D721Med (cell line): ENCODE measurements around the gene SRP9.

Source experiments
- DNase-seq: peaks from one replicate; pipeline ENCODE4 v3.0.0; 2011; ENCODE audit warnings: low spot score; ENCODE audit not compliant: insufficient read length
- FAIRE-seq: peaks from 2 replicates; lab custom pipeline; 2011; peaks lifted over from hg19 to GRCh38; lab: Jason Lieb, UNC
- TF ChIP-seq, protein P1 (sequence below): IDR thresholded peaks from 2 replicates; pipeline ENCODE4 v1.5.1; 2012; ENCODE audit warnings: mild to moderate bottlenecking, control low read depth; ENCODE audit not compliant: insufficient read depth; ENCODE audit errors: missing control alignments

The SRP9 gene, protein sequence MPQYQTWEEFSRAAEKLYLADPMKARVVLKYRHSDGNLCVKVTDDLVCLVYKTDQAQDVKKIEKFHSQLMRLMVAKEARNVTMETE

DNA sequence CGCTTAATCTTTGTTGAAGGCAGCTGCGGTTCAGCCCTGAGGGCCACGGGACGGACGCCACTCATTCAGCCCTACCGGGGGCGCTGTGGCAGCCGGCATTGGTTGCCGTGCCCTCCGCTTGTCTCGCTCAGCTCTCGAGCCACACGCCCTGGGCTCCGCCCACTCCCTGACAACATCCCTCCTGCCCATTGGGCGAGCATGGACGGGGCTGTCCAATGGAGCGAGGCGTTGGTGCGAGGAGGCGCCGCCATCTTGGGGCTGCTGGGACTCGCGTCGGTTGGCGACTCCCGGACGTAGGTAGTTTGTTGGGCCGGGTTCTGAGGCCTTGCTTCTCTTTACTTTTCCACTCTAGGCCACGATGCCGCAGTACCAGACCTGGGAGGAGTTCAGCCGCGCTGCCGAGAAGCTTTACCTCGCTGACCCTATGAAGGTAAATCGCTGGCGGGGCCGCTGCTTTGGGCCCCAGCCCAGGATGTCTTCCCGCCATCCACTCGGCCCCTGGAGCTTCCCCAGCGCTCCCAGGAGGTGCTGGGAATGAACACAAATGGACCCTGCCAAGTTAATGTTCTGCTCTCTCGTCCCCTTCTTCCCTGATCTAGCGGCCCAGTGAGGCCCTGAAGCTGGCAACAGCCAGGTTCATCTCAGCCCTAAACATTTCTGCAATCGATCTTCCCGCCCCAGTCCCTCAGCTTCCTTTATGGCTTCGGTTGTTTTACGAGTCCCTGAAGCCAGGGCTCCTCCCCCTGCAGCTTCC, at the start of gene SRP9:
SRP9 (plus strand) TSS at position 244 of the 754 bp plus-strand sequence; CDS start at position 359, 115 bp downstream.
- TF ChIP-seq, protein P1, sequence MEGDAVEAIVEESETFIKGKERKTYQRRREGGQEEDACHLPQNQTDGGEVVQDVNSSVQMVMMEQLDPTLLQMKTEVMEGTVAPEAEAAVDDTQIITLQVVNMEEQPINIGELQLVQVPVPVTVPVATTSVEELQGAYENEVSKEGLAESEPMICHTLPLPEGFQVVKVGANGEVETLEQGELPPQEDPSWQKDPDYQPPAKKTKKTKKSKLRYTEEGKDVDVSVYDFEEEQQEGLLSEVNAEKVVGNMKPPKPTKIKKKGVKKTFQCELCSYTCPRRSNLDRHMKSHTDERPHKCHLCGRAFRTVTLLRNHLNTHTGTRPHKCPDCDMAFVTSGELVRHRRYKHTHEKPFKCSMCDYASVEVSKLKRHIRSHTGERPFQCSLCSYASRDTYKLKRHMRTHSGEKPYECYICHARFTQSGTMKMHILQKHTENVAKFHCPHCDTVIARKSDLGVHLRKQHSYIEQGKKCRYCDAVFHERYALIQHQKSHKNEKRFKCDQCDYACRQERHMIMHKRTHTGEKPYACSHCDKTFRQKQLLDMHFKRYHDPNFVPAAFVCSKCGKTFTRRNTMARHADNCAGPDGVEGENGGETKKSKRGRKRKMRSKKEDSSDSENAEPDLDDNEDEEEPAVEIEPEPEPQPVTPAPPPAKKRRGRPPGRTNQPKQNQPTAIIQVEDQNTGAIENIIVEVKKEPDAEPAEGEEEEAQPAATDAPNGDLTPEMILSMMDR: peak; percentile 97
- no peak for DNase-seq
- peak; percentile 94 for FAIRE-seq

DNA sequence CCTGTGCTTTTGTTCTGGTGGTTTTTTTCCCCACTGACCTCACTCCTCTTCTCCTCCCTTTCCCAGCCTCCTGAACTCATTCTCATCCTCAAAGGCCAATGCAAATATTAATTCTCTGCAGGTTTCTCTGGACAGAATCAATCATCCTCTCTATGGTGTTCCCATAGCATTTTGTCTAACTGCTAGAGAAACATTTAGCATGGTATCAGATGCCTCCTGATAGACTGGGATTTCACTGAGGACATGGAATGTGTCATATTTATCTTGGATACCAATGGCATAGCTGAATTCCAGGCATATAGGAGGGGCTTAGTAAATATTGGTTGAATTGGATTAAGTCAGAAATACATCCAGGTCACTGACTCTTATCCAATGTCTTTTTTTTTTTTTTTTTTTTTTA, 46.1 kb upstream of the SRP9 start:
- DNase-seq (no peak), FAIRE-seq (no peak)
- TF ChIP-seq, protein P1: no peak

DNA sequence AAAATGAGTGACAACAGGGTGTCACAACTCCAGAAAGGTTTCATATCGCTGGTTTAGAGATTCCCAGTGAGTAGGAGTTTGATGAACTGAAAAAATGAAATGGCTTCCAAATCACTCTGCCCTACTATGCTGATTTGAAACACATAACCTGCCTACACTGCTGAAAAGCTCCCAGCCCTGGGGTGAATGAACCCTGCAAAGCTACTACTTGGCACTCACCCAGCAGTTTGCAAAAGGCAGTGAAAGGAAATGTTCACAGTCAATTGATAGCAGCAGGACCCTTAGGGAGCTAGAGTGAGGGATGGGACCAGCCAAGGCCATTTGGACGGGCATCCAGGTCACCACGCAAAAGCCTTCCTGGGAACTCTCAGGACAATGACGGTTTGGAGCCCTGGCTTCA, 44.4 kb upstream of the SRP9 start:
- DNase-seq (no peak), FAIRE-seq (no peak)
- TF ChIP-seq, protein P1: no peak

DNA sequence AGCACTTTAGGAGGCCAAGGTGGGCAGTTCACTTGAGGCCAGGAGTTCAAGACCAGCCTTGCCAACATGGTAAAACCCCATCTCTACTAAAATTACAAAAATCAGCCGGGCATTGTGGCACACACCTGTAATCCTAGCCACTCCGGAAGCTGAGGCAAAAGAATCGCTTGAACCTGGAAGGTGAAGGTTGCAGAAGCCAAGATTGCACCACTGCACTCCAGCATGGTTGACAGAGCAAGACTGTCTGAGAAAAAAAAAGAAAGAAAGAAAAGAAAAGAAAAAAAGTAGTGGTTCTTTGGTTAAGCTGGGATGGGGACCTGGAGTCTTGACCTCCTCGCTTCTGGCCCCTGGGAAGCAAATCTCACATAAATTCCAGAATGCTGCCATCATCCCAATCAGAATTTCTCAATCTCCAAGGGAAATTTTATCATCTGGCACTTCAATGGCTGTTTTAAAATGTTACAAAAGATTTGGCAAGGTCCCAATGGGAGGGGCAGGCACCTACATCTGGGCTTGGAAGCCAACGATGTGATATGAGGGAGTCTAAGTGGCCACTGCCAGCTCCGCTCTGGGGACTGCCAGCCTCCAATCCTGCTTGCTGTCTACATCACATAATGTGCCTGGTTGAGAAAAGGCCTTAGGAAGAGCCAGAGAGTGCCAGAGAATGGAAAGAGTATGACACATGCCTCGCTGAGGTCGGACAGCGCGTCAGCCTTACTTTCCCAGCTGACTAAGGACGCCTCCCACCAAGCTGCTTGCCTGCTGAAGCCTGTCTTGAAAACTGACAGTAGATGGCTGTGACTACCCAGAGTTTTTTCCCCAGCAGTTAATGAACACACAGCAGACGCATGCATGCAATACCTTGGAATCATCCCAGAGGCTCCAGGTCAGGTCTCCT, 42.1 kb upstream of the SRP9 start:
- DNase-seq (no peak), FAIRE-seq (no peak)
- TF ChIP-seq, protein P1: no peak

DNA sequence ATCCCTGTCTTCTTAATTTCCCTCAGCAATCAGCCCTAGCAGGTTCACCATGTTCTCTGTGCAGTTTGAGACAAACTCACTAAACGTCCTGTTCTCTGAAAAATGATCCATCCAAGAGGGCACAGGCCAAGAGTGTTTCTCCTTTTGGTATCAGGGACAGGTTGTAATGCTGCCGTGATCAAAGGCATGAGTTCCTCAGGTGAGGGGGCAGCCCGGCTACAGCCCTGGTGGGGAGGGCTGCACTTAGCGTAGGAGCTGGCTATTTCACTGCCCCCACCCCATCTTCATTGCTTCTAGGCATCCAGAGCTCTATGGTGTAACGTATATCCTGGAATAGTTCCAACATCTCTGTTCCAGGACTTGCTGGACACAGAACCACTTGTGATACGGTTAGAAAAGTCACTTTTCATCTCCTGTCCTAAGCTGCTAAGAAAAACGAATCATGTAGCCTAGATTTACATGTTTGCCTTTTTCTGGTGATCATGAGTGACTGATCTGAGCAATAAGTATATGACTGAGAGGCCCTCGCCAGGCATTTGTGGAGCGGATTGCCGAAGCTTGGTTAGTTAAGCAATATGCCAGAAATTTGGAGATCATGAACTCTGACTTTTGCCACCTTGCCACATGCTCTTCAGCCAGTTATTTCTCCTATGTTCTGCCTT, 41.1 kb upstream of the SRP9 start:
- DNase-seq (no peak), FAIRE-seq (no peak)
- TF ChIP-seq, protein P1: no peak

DNA sequence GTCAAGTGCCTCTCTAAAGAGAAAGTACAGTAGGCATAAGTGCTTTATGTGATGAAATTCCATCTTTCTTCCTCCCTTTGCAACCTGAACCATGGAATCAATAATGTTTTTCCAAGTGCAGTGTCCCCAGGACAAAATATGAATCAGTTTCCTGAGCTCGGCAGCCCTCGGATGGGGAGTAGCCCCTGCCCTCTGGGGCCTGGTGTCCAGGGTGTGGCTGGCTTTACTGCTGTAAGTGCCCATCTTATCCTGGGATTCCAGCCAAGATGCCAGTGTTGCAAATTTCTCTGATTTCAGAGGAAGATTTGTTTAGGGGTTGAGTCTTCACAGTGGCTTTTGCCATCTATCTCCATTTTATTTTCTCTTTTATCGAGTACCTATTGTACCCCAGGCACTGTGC, 40.5 kb upstream of the SRP9 start:
- no peak for DNase-seq
- FAIRE-seq: no peak
- TF ChIP-seq, protein P1: no peak
